ENCODE measurements around the gene MBLAC1. TPM values are rescaled to one million over a fixed set of nuclear protein-coding genes. Genes with fewer than 3 reads are reported as not detected.
A peak's percentile ranks its signal among the peaks of the same experiment; 100 is the strongest.

MBLAC1 gene, protein sequence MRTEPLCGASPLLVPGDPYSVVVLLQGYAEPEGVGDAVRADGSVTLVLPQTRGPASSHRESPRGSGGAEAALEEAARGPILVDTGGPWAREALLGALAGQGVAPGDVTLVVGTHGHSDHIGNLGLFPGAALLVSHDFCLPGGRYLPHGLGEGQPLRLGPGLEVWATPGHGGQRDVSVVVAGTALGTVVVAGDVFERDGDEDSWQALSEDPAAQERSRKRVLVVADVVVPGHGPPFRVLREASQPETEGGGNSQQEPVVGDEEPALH
- total RNA-seq (2022) (3.2 and 3.7 TPM in 2 replicates), Bru-seq, nascent RNA (percentile 51 among the genes with signal in this experiment), BruChase-seq, experiment 1, labeled RNA remaining after a 2-hour chase (percentile 58 among the genes with signal in this experiment), BruChase-seq, experiment 2, labeled RNA remaining after a 6-hour chase (percentile 52 among the genes with signal in this experiment)
- long read RNA-seq, partial matches to known transcripts = 2 of 4 reads
- long read RNA-seq, other reads (novel, unspliced or antisense) = 0 of 4 reads

DNA sequence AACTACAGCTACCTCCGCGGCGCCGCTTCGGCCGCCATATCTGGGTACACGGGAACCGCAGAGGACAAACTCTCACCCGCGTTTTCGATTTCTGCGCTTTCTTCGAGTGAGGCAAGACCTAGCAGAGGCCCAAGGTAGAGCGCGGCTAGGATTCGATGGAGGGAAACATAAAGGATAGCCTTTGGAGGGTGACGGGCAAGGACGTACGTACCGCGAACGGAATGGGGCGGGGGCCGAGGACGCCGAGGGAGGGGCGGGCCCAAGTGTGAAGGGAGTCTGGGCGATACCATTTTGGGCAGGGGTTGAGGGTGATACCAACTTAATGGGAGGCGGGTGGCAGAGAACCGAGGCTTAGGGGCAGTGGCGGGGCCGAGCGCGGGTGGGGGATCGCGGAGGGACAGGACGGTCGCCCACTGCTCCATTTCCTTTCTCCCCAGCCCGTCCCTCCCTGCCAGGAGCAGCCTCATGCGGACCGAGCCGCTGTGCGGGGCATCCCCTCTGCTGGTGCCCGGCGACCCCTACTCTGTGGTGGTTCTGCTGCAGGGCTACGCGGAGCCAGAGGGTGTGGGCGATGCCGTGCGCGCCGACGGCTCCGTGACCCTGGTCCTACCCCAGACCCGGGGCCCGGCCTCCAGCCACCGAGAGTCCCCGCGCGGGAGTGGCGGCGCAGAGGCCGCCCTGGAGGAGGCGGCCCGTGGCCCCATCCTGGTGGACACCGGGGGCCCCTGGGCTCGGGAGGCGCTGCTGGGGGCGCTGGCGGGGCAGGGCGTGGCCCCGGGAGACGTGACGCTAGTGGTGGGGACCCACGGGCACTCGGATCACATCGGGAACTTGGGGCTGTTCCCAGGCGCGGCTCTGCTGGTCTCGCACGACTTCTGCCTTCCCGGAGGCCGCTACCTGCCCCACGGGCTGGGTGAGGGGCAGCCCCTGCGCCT, at the start of gene MBLAC1:
TSS of gene MBLAC1 (plus strand) at position 37 of the 935 bp plus-strand sequence. CDS start at position 466, 429 bp downstream.
- POLR2A ChIA-PET = interaction anchor here (0.6 to 2.1 kb wide), 4 partner anchors 22 to 30 kb away, joined by 3 to 23 read pairs (median 6); partner anchors contain the start of genes AP4M1, LAMTOR4 and MCM7
- Histone ChIP-seq H3K36me3 (ENCODE audit: control insufficient read depth, insufficient read depth, low read length) (no peaks in the 10 kb centered on the region), H3K4me3 (ENCODE audit: low read depth, low read length) (peak within 1 kb of the TSS; percentile 95), H3K27me3 (replicated peaks; ENCODE audit: control insufficient read depth, insufficient read depth, low read length) (no peaks in the 10 kb centered on the region), H3K4me1 (peaks cover 20% of the 10 kb centered on the region), H3K9me3 (no peaks in the 10 kb centered on the region)
- intact Hi-C loops (cut with micrococcal nuclease; ENCODE audit: unreplicated experiment) = loop anchor here (1.0 kb wide), 1 partner anchor 8 kb away; the partner anchor contains the start of genes CNPY4 and TAF6
- Mint-ChIP-seq H3K27me3 (ENCODE audit: insufficient read depth, unreplicated experiment) (no peaks in the 10 kb centered on the region), H3K36me3 (ENCODE audit: insufficient read depth, unreplicated experiment) (peaks cover 28% of the 10 kb centered on the region), H3K9me3 (ENCODE audit: unreplicated experiment) (no peaks in the 10 kb centered on the region), H3K4me3 (ENCODE audit: unreplicated experiment) (peak within 1 kb of the TSS; percentile 99), H3K27ac (ENCODE audit: unreplicated experiment) (peak within 1 kb of the TSS; percentile 99), H3K4me1 (ENCODE audit: low read depth, unreplicated experiment) (peaks cover 23% of the 10 kb centered on the region)
- peak; percentile 94 for DNase-seq
- CTCF ChIA-PET = interaction anchor here (0.6 kb wide), 1 partner anchor 13 kb away, joined by 3 read pairs; no protein-coding TSS in a partner anchor
- TF ChIP-seq, protein P1, sequence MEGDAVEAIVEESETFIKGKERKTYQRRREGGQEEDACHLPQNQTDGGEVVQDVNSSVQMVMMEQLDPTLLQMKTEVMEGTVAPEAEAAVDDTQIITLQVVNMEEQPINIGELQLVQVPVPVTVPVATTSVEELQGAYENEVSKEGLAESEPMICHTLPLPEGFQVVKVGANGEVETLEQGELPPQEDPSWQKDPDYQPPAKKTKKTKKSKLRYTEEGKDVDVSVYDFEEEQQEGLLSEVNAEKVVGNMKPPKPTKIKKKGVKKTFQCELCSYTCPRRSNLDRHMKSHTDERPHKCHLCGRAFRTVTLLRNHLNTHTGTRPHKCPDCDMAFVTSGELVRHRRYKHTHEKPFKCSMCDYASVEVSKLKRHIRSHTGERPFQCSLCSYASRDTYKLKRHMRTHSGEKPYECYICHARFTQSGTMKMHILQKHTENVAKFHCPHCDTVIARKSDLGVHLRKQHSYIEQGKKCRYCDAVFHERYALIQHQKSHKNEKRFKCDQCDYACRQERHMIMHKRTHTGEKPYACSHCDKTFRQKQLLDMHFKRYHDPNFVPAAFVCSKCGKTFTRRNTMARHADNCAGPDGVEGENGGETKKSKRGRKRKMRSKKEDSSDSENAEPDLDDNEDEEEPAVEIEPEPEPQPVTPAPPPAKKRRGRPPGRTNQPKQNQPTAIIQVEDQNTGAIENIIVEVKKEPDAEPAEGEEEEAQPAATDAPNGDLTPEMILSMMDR (IDR thresholded peaks at IDR 0.05; ENCODE audit: insufficient read depth in 1 of 2, low read depth in 1 of 2, low read length in 1 of 2, severe bottlenecking in 1 of 2, unreplicated experiment in 1 of 2) = no peak
- no TSS peak for BruUV-seq (replicated peaks)

DNA sequence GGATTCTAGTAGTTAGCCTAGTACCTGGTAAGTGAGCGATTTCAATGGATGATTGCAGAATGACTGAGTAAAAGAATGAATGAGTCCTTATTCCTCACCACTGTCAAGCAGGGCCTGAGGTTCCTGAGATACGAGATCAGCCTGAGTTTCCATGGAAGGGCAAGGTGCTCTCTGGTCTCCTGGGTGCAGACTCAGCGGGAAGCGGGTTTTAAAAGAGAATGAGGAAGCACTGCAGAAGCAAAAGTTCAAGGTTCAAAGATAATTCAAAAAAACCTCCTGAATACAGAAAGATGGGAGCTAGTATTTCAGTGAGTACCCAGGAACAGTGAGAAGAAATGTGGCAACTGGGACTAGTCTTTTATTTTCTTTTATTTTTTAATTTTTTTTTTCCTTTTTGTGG, 49.6 kb upstream of the MBLAC1 start:
- peaks cover 12% of the 10 kb centered on the region for H3K9me3 Mint-ChIP-seq (ENCODE audit: unreplicated experiment)
- CTCF ChIA-PET = no interaction called here
- DNase-seq = no peak

More for the DNA sequence above, 49.6 kb upstream of the MBLAC1 start:
- Histone ChIP-seq H3K36me3 (ENCODE audit: control insufficient read depth, insufficient read depth, low read length) (peaks cover 22% of the 10 kb centered on the region), H3K4me1 (peaks cover 20% of the 10 kb centered on the region), H3K9me3 (peaks cover 20% of the 10 kb centered on the region), H3K4me3 (ENCODE audit: low read depth, low read length) (no peak overlapping the region), H3K27me3 (replicated peaks; ENCODE audit: control insufficient read depth, insufficient read depth, low read length) (no peaks in the 10 kb centered on the region)
- Mint-ChIP-seq H3K4me1 (ENCODE audit: low read depth, unreplicated experiment) (peaks cover 7% of the 10 kb centered on the region), H3K27me3 (ENCODE audit: insufficient read depth, unreplicated experiment) (no peaks in the 10 kb centered on the region), H3K4me3 (ENCODE audit: unreplicated experiment) (no peak overlapping the region), H3K36me3 (ENCODE audit: insufficient read depth, unreplicated experiment) (peaks cover 97% of the 10 kb centered on the region), H3K27ac (ENCODE audit: unreplicated experiment) (no peak overlapping the region)
- TF ChIP-seq, protein P1 (IDR thresholded peaks at IDR 0.05; ENCODE audit: insufficient read depth in 1 of 2, low read depth in 1 of 2, low read length in 1 of 2, severe bottlenecking in 1 of 2, unreplicated experiment in 1 of 2) = no peak
- BruUV-seq (replicated peaks) = no TSS peak
- POLR2A ChIA-PET = no interaction called here
- intact Hi-C loops (cut with micrococcal nuclease; ENCODE audit: unreplicated experiment) = no loop called here
